Colonic mucosa (tissue), 4 donors: ENCODE data around the gene RITA1. TPM values are rescaled to one million over a fixed set of nuclear protein-coding genes. Genes with fewer than 3 reads are reported as not detected.
"Not testable (repeated sequence)": the region's sequence is repeated elsewhere in the genome, so short reads cannot be mapped to it uniquely, and the experiment has no call there.

Experiments
- DNase-seq: peaks from one replicate; pipeline ENCODE4 v3.0.0-alpha.2; 2020
- H3K27ac ChIP-seq: fragments of 200-600 bp; one replicate; pipeline ENCODE4 v1.8.0; 2021
- H3K27me3 ChIP-seq: fragments of 200-600 bp; one replicate; pipeline ENCODE4 v1.8.0; 2021
- H3K36me3 ChIP-seq: fragments of 200-600 bp; one replicate; pipeline ENCODE4 v1.8.0; 2021
- H3K4me1 ChIP-seq: fragments of 200-600 bp; one replicate; pipeline ENCODE4 v1.8.0; 2021; ENCODE audit warnings: mild to moderate bottlenecking
- H3K4me3 ChIP-seq: fragments of 200-600 bp; one replicate; pipeline ENCODE4 v1.8.0; 2021
- H3K9ac ChIP-seq, 2 donors: one replicate each; pipeline ENCODE4 v1.7.0; 2013; ENCODE audit warnings: control low read depth in 2 of 2, low read depth in 2 of 2, low read length in 2 of 2
- H3K9me3 ChIP-seq: fragments of 200-600 bp; one replicate; pipeline ENCODE4 v1.8.0; 2021
- CTCF ChIP-seq: fragments of 200-600 bp; IDR thresholded peaks from one replicate; pipeline ENCODE4 v1.8.0; 2022; ENCODE audit warnings: antibody characterized with exemption, mild to moderate bottlenecking
- intact Hi-C: fragments of 100-400 bp; cut with DNase I; formaldehyde crosslinking; loops from one replicate; pipeline ENCODE4 v1.14.1; 2022
- total RNA-seq, 2 donors: library from RNA; stranded (reverse); fragmentation: NEBNext Ultra II Directional in 1 of 2; extraction: Animal tissue kit (Norgen Biotek cat#: 25700) in 1 of 2; gene quantifications; one replicate each; pipeline ENCODE4 v1.2.1, GENCODE V29; 2021
- donor health status: healthy.
- donor health status: DM: no; HTN: no; CAD: no.
- donor health status: DM: no; HTN: no; CAD: no.

Gene RITA1
- total RNA-seq, 2 donors from 2014 or later, result 13.9 to 26.9 TPM

- no peak for TF ChIP-seq CTCF
- H3K4me1 ChIP-seq, result peaks cover 7% of the 10 kb centered on the region
- H3K27ac ChIP-seq, result no peak overlapping the region
- intact Hi-C loops, result no loop called here
- H3K9me3 ChIP-seq, result no peaks in the 10 kb centered on the region
- no peak overlapping the region for H3K9ac ChIP-seq
- H3K27me3 ChIP-seq, result no peaks in the 10 kb centered on the region
- DNase-seq, result no peak
- H3K4me3 ChIP-seq, result no peak overlapping the region
- H3K36me3 ChIP-seq, result no peaks in the 10 kb centered on the region
Measured at GRCh38 chr12:113138826-113139225, 46.7 kb upstream of the RITA1 start.

GRCh38 chr12:113140706-113141105, 44.8 kb upstream of the RITA1 start:
- DNase-seq, result no peak
- no peaks in the 10 kb centered on the region for H3K9me3 ChIP-seq
- no peak overlapping the region for H3K4me3 ChIP-seq
- H3K27ac ChIP-seq, result no peak overlapping the region
- intact Hi-C loops, result no loop called here
- no peak overlapping the region for H3K9ac ChIP-seq
- H3K4me1 ChIP-seq, result peaks cover 7% of the 10 kb centered on the region
- H3K36me3 ChIP-seq, result no peaks in the 10 kb centered on the region
- H3K27me3 ChIP-seq, result no peaks in the 10 kb centered on the region
- TF ChIP-seq CTCF, result no peak

- intact Hi-C loops, H3K4me1 ChIP-seq, DNase-seq, H3K4me3 ChIP-seq, H3K9me3 ChIP-seq, H3K27me3 ChIP-seq, H3K36me3 ChIP-seq: not testable (repeated sequence)
- Histone ChIP-seq H3K27ac (peak overlapping the region; percentile 53), H3K9ac (peak overlapping the region in 1 of 2 donors; percentile 46)
Measured at GRCh38 chr12:113141716-113142115, 43.8 kb upstream of the RITA1 start.

- TF ChIP-seq CTCF, result no peak
- H3K27me3 ChIP-seq, result no peaks in the 10 kb centered on the region
- peak overlapping the region in 1 of 2 donors; percentile 46 for H3K9ac ChIP-seq
- intact Hi-C loops, result no loop called here
- no peak overlapping the region for H3K4me3 ChIP-seq
- H3K36me3 ChIP-seq, result no peaks in the 10 kb centered on the region
- H3K4me1 ChIP-seq, result no peaks in the 10 kb centered on the region
- peak overlapping the region; percentile 53 for H3K27ac ChIP-seq
- H3K9me3 ChIP-seq, result no peaks in the 10 kb centered on the region
- DNase-seq, result peak; percentile 70
Measured at GRCh38 chr12:113142173-113142885, 43.2 kb upstream of the RITA1 start.

GRCh38 chr12:113142886-113143332, 42.6 kb upstream of the RITA1 start:
- intact Hi-C loops, result no loop called here
- TF ChIP-seq CTCF, result no peak
- Histone ChIP-seq H3K27me3 (no peaks in the 10 kb centered on the region), H3K36me3 (no peaks in the 10 kb centered on the region), H3K9me3 (no peaks in the 10 kb centered on the region), H3K4me3 (no peak overlapping the region), H3K9ac (peak overlapping the region in 1 of 2 donors; percentile 46), H3K27ac (peak overlapping the region; percentile 53), H3K4me1 (no peaks in the 10 kb centered on the region)
- no peak for DNase-seq

- no peaks in the 10 kb centered on the region for H3K36me3 ChIP-seq
- H3K27me3 ChIP-seq, result no peaks in the 10 kb centered on the region
- intact Hi-C loops, result no loop called here
- H3K4me3 ChIP-seq, result no peak overlapping the region
- H3K27ac ChIP-seq, result no peak overlapping the region
- H3K9me3 ChIP-seq, result no peaks in the 10 kb centered on the region
- no peaks in the 10 kb centered on the region for H3K4me1 ChIP-seq
- no peak for TF ChIP-seq CTCF
- H3K9ac ChIP-seq, result no peak overlapping the region
- DNase-seq, result no peak
Measured at GRCh38 chr12:113143959-113144358, 41.6 kb upstream of the RITA1 start.
